HepG2 (cell line): ENCODE measurements around the gene CAPN9. TPM values are rescaled to one million over a fixed set of nuclear protein-coding genes. Genes with fewer than 3 reads are reported as not detected.

Source experiments
- DPF2 ChIP-seq: sonication (generic); formaldehyde crosslinking; IDR thresholded peaks from 2 replicates; pipeline ENCODE4 v1.4.0; 2020; ENCODE audit warnings: mild to moderate bottlenecking, low read depth, missing genetic modification reagents, borderline replicate concordance
- GATAD1 ChIP-seq: IDR thresholded peaks from 2 replicates; pipeline ENCODE4 v1.6.1; 2016; ENCODE audit warnings: missing genetic modification reagents, missing compliant biosample characterization
- GLMP ChIP-seq: sonication (generic); formaldehyde crosslinking; IDR thresholded peaks from 2 replicates; pipeline ENCODE4 v1.9.0; 2021; ENCODE audit warnings: missing genetic modification reagents, mild to moderate bottlenecking, borderline replicate concordance
- HDAC2 ChIP-seq: sonication (generic); formaldehyde crosslinking; IDR thresholded peaks from 2 replicates; pipeline ENCODE4 v1.4.0; 2020; ENCODE audit warnings: missing genetic modification reagents
- NR2F6 ChIP-seq, 2 experiments: IDR thresholded peaks; 2 replicates each; pipeline ENCODE4 v1.6.1; 2016; ENCODE audit warnings: antibody characterized with exemption in 1 of 2, mild to moderate bottlenecking in 1 of 2
- POGZ ChIP-seq: sonication (generic); formaldehyde crosslinking; IDR thresholded peaks from 2 replicates; pipeline ENCODE4 v1.4.0; 2020; ENCODE audit warnings: mild to moderate bottlenecking, missing genetic modification reagents
- REPIN1 ChIP-seq: sonication (generic); formaldehyde crosslinking; IDR thresholded peaks from 2 replicates; pipeline ENCODE4 v1.8.0; 2022; ENCODE audit warnings: missing genetic modification reagents, low read depth, mild to moderate bottlenecking, borderline replicate concordance
- RFX3 ChIP-seq: IDR thresholded peaks from 2 replicates; pipeline ENCODE4 v1.6.1; 2016; ENCODE audit warnings: missing biosample characterization, missing genetic modification reagents
- TEAD3 ChIP-seq: optimal IDR thresholded peaks from 2 replicates; pipeline ENCODE3; 2016; ENCODE audit warnings: borderline replicate concordance
- TOPORS ChIP-seq: sonication (generic); formaldehyde crosslinking; IDR thresholded peaks from 2 replicates; pipeline ENCODE4 v1.8.0; 2023; ENCODE audit warnings: mild to moderate bottlenecking, missing genetic modification reagents
- WIZ ChIP-seq: sonication (generic); formaldehyde crosslinking; IDR thresholded peaks from 2 replicates; pipeline ENCODE4 v1.5.1; 2020; ENCODE audit warnings: mild to moderate bottlenecking, missing genetic modification reagents
- ZC3H4 ChIP-seq: sonication (generic); formaldehyde crosslinking; IDR thresholded peaks from 2 replicates; pipeline ENCODE4 v1.4.0; 2020; ENCODE audit warnings: missing genetic modification reagents, borderline replicate concordance
- ZNF407 ChIP-seq: sonication (generic); formaldehyde crosslinking; IDR thresholded peaks from one replicate; pipeline ENCODE4 v1.5.1; 2020; ENCODE audit warnings: mild to moderate bottlenecking, missing genetic modification reagents; ENCODE audit errors: not compliant biosample characterization
- ZNF446 ChIP-seq: sonication (generic); formaldehyde crosslinking; IDR thresholded peaks from 2 replicates; pipeline ENCODE4 v1.5.0; 2020; ENCODE audit warnings: mild to moderate bottlenecking, missing genetic modification reagents
- ZNF574 ChIP-seq: sonication (generic); formaldehyde crosslinking; IDR thresholded peaks from 2 replicates; pipeline ENCODE4 v1.4.0; 2020; ENCODE audit warnings: missing genetic modification reagents
- ZNF747 ChIP-seq: sonication (generic); formaldehyde crosslinking; IDR thresholded peaks from 2 replicates; pipeline ENCODE4 v1.8.1; 2023; ENCODE audit warnings: missing genetic modification reagents, mild to moderate bottlenecking, borderline replicate concordance
- polyA plus RNA-seq, 8 experiments: library from polyadenylated mRNA; depleted of rRNA in 3 of 8; stranded (reverse) in 7 of 8; unstranded in 1 of 8; fragments of >200 nt; fragmentation: Illumina TruSeq in 4 of 8; extraction: Trizol in 4 of 8; gene quantifications; 2 replicates each; pipeline versions ENCODE4 v1.2.1 to v1.2.3, GENCODE V29; 2011 to 2016; ENCODE audit warnings: low read depth in 4 of 8, missing spikeins in 1 of 8, mixed read lengths in 1 of 8; ENCODE audit not compliant: insufficient read depth in 1 of 8
- total RNA-seq, 5 experiments: library from RNA; depleted of rRNA; stranded (reverse); fragments of >200 nt; fragmentation: Illumina TruSeq; extraction: Trizol; gene quantifications; 2 replicates each; pipeline ENCODE4 v1.2.3, GENCODE V29; 2016; ENCODE audit warnings: low read depth in 1 of 5

The CAPN9 gene
- total and polyA plus RNA-seq, 2 of the 13 experiments (the other 11 are each of a cell fraction or from before 2014, with no cell fraction given), result 0.04 to 0.31 TPM

GRCh38 chr1:230772457-230773395, 25.5 kb downstream of the CAPN9 start (continued):
- TF ChIP-seq GLMP, result no peak
- peak; percentile 85 for TF ChIP-seq TEAD3
- 0 out of 2 replicates have a peak, but pooled peaks have one; percentile 31 for TF ChIP-seq HDAC2 (CRISPR knock-in tag)
- no peak for TF ChIP-seq NR2F6 (IDR thresholded peaks at IDR 0.05)
- no peak for TF ChIP-seq NR2F6 (CRISPR knock-in tag; IDR thresholded peaks at IDR 0.05)
- no peak for TF ChIP-seq ZC3H4 (CRISPR knock-in tag)
- no peak for TF ChIP-seq DPF2 (CRISPR knock-in tag)
- no peak for TF ChIP-seq ZNF747 (CRISPR knock-in tag)
- TF ChIP-seq RFX3, result no peak
- TF ChIP-seq ZNF407 (CRISPR knock-in tag), result no peak
- peak; percentile 77; the same call in 1 of the 2 replicates for TF ChIP-seq REPIN1 (CRISPR knock-in tag)
- TF ChIP-seq POGZ, result no peak
- TF ChIP-seq ZNF446 (CRISPR knock-in tag), result no peak
- no peak; the same call in 1 of the 2 replicates for TF ChIP-seq WIZ
- TF ChIP-seq GATAD1 (CRISPR knock-in tag), result 0 out of 2 replicates have a peak, but pooled peaks have one; percentile 18
- TF ChIP-seq ZNF574 (CRISPR knock-in tag), result peak; percentile 20; the same call in 1 of the 2 replicates
- TF ChIP-seq TOPORS (CRISPR knock-in tag), result no peak
